Astrocyte (in vitro differentiated cells and primary cell): ENCODE measurements around the gene USP25. TPM values are rescaled to one million over a fixed set of nuclear protein-coding genes. Genes with fewer than 3 reads are reported as not detected.

ENCODE experiments used
- DNase-seq: peaks from one replicate; pipeline ENCODE4 v3.0.0-alpha.2; 2010; ENCODE audit warnings: low read depth
- FAIRE-seq: peaks from 2 replicates; lab custom pipeline; 2011; peaks lifted over from hg19 to GRCh38; lab: Jason Lieb, UNC
- H2AFZ ChIP-seq: 2 replicates; pipeline ENCODE4 v1.6.0; 2012; ENCODE audit warnings: low read depth, low read length, inconsistent platforms
- H3K27ac ChIP-seq: 2 replicates; pipeline ENCODE4 v1.5.1; 2011; ENCODE audit warnings: low read depth, low read length, inconsistent platforms
- H3K27me3 ChIP-seq: 2 replicates; pipeline ENCODE4 v1.6.0; 2011; ENCODE audit warnings: low read length, inconsistent platforms; ENCODE audit not compliant: insufficient read depth
- H3K36me3 ChIP-seq: 2 replicates; pipeline ENCODE4 v1.5.1; 2011; ENCODE audit warnings: low read length, inconsistent platforms; ENCODE audit not compliant: insufficient read depth
- H3K4me1 ChIP-seq: 2 replicates; pipeline ENCODE4 v1.5.1; 2011; ENCODE audit warnings: low read length, inconsistent platforms; ENCODE audit not compliant: insufficient read depth
- H3K4me2 ChIP-seq: 2 replicates; pipeline ENCODE4 v1.6.0; 2012; ENCODE audit warnings: low read length, inconsistent platforms
- H3K4me3 ChIP-seq: 2 replicates; pipeline ENCODE4 v1.5.1; 2011; ENCODE audit warnings: low read depth, mild to moderate bottlenecking, low read length, inconsistent platforms; ENCODE audit not compliant: insufficient read depth
- H3K79me2 ChIP-seq: 2 replicates; pipeline ENCODE4 v1.6.0; 2012; ENCODE audit warnings: mild to moderate bottlenecking, low read length, inconsistent platforms; ENCODE audit not compliant: insufficient read depth
- H3K9ac ChIP-seq: 2 replicates; pipeline ENCODE4 v1.6.0; 2012; ENCODE audit warnings: mild to moderate bottlenecking, low read length, inconsistent platforms
- H3K9me3 ChIP-seq: 2 replicates; pipeline ENCODE4 v1.5.1; 2012; ENCODE audit warnings: low read depth, mild to moderate bottlenecking, low read length, inconsistent platforms; ENCODE audit not compliant: insufficient read depth
- H4K20me1 ChIP-seq: 2 replicates; pipeline ENCODE4 v1.6.0; 2012; ENCODE audit warnings: low read length, inconsistent platforms; ENCODE audit not compliant: insufficient read depth
- H3K27ac Mint-ChIP-seq: one replicate; pipeline ENCODE4 v1.8.0; 2021; ENCODE audit warnings: mild to moderate bottlenecking, mixed read lengths; ENCODE audit not compliant: unreplicated experiment
- H3K27me3 Mint-ChIP-seq: one replicate; pipeline ENCODE4 v1.8.0; 2021; ENCODE audit warnings: low read depth, mixed read lengths; ENCODE audit not compliant: unreplicated experiment
- H3K36me3 Mint-ChIP-seq: one replicate; pipeline ENCODE4 v1.8.0; 2021; ENCODE audit warnings: low read depth, mixed read lengths; ENCODE audit not compliant: unreplicated experiment
- H3K4me1 Mint-ChIP-seq: one replicate; pipeline ENCODE4 v1.8.0; 2021; ENCODE audit warnings: low read depth, mixed read lengths; ENCODE audit not compliant: unreplicated experiment
- H3K4me3 Mint-ChIP-seq: one replicate; pipeline ENCODE4 v1.8.0; 2021; ENCODE audit warnings: mild to moderate bottlenecking, moderate library complexity, mixed read lengths; ENCODE audit not compliant: unreplicated experiment
- H3K9me3 Mint-ChIP-seq: one replicate; pipeline ENCODE4 v1.8.0; 2021; ENCODE audit warnings: mild to moderate bottlenecking, mixed read lengths; ENCODE audit not compliant: unreplicated experiment
- CTCF ChIP-seq: IDR thresholded peaks from 2 replicates; pipeline ENCODE4 v1.5.1; 2011; ENCODE audit warnings: low read depth, mild to moderate bottlenecking, inconsistent platforms, low read length, moderate library complexity; ENCODE audit not compliant: insufficient read depth
- EZH2 ChIP-seq: IDR thresholded peaks from 2 replicates; pipeline ENCODE4 v1.6.1; 2012; ENCODE audit warnings: mild to moderate bottlenecking, low read length, inconsistent platforms; ENCODE audit not compliant: insufficient read depth
- total RNA-seq: library from RNA; stranded (reverse); gene quantifications from 2 replicates; pipeline ENCODE4 v1.2.1, GENCODE V29; 2021

USP25 gene
- total RNA-seq, 1 donor from 2014 or later = 49.5 TPM

GRCh38 chr21:15719976-15720375 is 9.8 kb upstream of the USP25 start:
- Histone ChIP-seq H3K4me2 (no peak overlapping the region), H4K20me1 (no peaks in the 10 kb centered on the region), H3K9me3 (no peaks in the 10 kb centered on the region), H3K4me1 (no peaks in the 10 kb centered on the region), H3K27ac (no peak overlapping the region), H3K4me3 (no peak overlapping the region), H3K27me3 (no peaks in the 10 kb centered on the region), H3K9ac (no peak overlapping the region), H3K36me3 (no peaks in the 10 kb centered on the region), H3K79me2 (no peaks in the 10 kb centered on the region), H2AFZ (no peak overlapping the region)
- H3K9me3 Mint-ChIP-seq = peaks cover 3% of the 10 kb centered on the region
- H3K27me3 Mint-ChIP-seq = no peaks in the 10 kb centered on the region
- DNase-seq = no peak
- FAIRE-seq = no peak
- H3K4me3 Mint-ChIP-seq = no peak overlapping the region
- H3K27ac Mint-ChIP-seq = no peak overlapping the region
- H3K36me3 Mint-ChIP-seq = no peaks in the 10 kb centered on the region
- no peaks in the 10 kb centered on the region for H3K4me1 Mint-ChIP-seq
- TF ChIP-seq CTCF = no peak
- TF ChIP-seq EZH2 = no peak

- Mint-ChIP-seq H3K36me3 (no peaks in the 10 kb centered on the region), H3K4me1 (no peaks in the 10 kb centered on the region), H3K27ac (no peak overlapping the region), H3K27me3 (no peaks in the 10 kb centered on the region), H3K9me3 (peaks cover 3% of the 10 kb centered on the region), H3K4me3 (no peak overlapping the region)
- H3K27ac ChIP-seq = no peak overlapping the region
- TF ChIP-seq EZH2 (no peak), CTCF (no peak)
- H3K79me2 ChIP-seq = no peaks in the 10 kb centered on the region
- H3K4me2 ChIP-seq = no peak overlapping the region
- H3K27me3 ChIP-seq = no peaks in the 10 kb centered on the region
- no peaks in the 10 kb centered on the region for H3K36me3 ChIP-seq
- H4K20me1 ChIP-seq = no peaks in the 10 kb centered on the region
- H3K4me3 ChIP-seq = no peak overlapping the region
- no peak overlapping the region for H2AFZ ChIP-seq
- no peak for FAIRE-seq
- no peaks in the 10 kb centered on the region for H3K4me1 ChIP-seq
- no peak overlapping the region for H3K9ac ChIP-seq
- H3K9me3 ChIP-seq = no peaks in the 10 kb centered on the region
- DNase-seq = no peak
Measured at GRCh38 chr21:15722591-15723324, 7.0 kb upstream of the USP25 start.

GRCh38 chr21:15725949-15726348 is 3.8 kb upstream of the USP25 start:
- H3K27me3 ChIP-seq = no peaks in the 10 kb centered on the region
- H3K4me1 Mint-ChIP-seq = no peaks in the 10 kb centered on the region
- no peaks in the 10 kb centered on the region for H3K27me3 Mint-ChIP-seq
- H3K4me3 Mint-ChIP-seq = no peak overlapping the region
- H2AFZ ChIP-seq = no peak overlapping the region
- peaks cover 2% of the 10 kb centered on the region for H3K36me3 Mint-ChIP-seq
- peaks cover 4% of the 10 kb centered on the region for H3K79me2 ChIP-seq
- H3K9me3 Mint-ChIP-seq = no peaks in the 10 kb centered on the region
- no peaks in the 10 kb centered on the region for H3K4me1 ChIP-seq
- DNase-seq = no peak
- H3K9ac ChIP-seq = no peak overlapping the region
- no peaks in the 10 kb centered on the region for H3K9me3 ChIP-seq
- no peak for FAIRE-seq
- H3K27ac ChIP-seq = no peak overlapping the region
- no peak overlapping the region for H3K4me3 ChIP-seq
- no peak overlapping the region for H3K4me2 ChIP-seq
- H3K27ac Mint-ChIP-seq = no peak overlapping the region
- peaks cover 3% of the 10 kb centered on the region for H4K20me1 ChIP-seq
- no peaks in the 10 kb centered on the region for H3K36me3 ChIP-seq
- TF ChIP-seq EZH2 (no peak), CTCF (no peak)
